GM10266 (cell line): ENCODE results near the gene DCDC2B.
"Not testable (repeated sequence)": the region's sequence is repeated elsewhere in the genome, so short reads cannot be mapped to it uniquely, and the experiment has no call there.

Experiments
- DNase-seq: peaks from one replicate; pipeline ENCODE4 v3.0.0; 2012; ENCODE audit errors: extremely low spot score
- TF ChIP-seq, protein P1 (sequence below): IDR thresholded peaks from 2 replicates; pipeline ENCODE4 v1.5.1; 2012; ENCODE audit warnings: mild to moderate bottlenecking, low read depth; ENCODE audit not compliant: control insufficient read depth, insufficient read depth; ENCODE audit errors: missing control alignments

Gene DCDC2B

DNA sequence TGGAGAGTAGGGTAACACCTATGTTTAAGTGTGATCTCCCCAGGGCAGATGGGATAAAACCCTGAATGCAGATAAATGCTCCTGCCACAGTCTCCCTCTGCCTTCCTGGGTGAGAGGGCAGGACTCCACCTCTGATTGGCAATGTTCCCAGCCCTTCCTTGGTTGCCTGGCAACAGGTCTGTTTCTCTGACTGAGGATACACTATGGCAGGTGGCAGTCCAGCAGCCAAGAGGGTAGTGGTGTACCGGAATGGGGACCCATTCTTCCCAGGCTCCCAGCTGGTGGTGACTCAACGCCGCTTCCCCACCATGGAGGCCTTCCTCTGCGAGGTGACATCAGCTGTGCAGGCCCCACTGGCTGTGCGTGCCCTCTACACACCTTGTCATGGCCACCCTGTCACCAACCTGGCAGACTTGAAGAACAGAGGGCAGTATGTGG, at the start of gene DCDC2B:
TSS of gene DCDC2B (plus strand) at position 199 of the 438 bp plus-strand sequence. CDS start at position 204, 5 bp downstream.
- TF ChIP-seq, protein P1, sequence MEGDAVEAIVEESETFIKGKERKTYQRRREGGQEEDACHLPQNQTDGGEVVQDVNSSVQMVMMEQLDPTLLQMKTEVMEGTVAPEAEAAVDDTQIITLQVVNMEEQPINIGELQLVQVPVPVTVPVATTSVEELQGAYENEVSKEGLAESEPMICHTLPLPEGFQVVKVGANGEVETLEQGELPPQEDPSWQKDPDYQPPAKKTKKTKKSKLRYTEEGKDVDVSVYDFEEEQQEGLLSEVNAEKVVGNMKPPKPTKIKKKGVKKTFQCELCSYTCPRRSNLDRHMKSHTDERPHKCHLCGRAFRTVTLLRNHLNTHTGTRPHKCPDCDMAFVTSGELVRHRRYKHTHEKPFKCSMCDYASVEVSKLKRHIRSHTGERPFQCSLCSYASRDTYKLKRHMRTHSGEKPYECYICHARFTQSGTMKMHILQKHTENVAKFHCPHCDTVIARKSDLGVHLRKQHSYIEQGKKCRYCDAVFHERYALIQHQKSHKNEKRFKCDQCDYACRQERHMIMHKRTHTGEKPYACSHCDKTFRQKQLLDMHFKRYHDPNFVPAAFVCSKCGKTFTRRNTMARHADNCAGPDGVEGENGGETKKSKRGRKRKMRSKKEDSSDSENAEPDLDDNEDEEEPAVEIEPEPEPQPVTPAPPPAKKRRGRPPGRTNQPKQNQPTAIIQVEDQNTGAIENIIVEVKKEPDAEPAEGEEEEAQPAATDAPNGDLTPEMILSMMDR, result no peak
- no peak for DNase-seq

DNA sequence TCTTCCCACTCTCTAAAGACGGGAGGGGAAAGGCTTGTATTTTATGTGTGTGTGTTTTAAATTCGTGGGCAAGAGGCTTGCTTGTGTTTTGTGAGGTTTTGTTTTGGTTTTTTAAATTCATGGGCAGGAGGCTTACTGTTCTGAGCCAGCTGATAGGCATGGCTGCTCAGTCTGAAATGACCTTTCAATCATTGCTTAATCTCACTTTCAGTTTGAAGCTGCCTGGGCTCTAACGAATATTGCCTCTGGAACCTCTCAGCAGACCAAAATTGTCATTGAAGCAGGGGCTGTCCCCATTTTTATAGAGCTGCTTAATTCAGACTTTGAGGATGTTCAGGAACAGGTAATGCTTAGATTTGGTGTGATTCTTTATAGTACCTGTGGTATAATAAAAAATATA, 49.7 kb upstream of the DCDC2B start:
- DNase-seq, result peak; percentile 36
- TF ChIP-seq, protein P1, result no peak

DNA sequence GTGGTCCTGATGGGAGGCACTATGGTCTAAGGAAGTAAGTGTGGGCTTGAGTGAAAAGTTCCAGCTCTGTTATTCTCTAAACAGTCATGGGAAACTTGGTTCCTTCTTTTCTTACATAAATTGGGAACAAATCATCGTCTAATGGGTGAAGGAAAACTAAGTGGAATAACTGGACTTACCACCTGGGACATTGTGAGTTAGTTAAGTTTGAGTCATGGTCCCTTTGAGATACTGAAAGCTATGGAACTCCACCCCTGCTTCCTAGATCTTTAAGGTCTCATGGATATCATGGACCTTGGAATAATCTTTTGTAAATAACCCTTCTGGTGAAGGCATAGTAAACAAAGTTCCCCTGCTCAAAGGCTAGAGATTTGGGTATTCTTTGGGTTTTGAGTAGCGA, 45.5 kb upstream of the DCDC2B start:
- TF ChIP-seq, protein P1, result no peak
- DNase-seq, result no peak

DNA sequence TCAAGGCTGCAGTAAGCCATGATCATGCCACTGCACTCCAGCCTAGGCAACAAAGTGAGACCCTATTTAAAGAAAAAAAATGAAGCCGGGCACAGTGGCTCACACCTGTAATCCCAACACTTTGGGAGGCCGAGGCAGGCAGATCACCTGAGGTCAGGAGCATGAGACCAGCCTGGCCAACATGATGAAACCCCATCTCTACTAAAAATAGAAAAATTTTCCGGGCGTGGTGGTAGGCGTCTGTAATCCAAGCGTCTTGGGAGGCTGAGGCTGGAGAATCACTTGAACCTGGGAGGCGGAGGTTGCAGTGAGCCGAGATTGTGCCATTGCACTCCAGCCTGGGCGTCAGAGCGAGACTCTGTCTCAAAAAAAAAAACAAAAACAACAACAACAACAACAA, 43.3 kb upstream of the DCDC2B start:
- not testable (repeated sequence) for DNase-seq

DNA sequence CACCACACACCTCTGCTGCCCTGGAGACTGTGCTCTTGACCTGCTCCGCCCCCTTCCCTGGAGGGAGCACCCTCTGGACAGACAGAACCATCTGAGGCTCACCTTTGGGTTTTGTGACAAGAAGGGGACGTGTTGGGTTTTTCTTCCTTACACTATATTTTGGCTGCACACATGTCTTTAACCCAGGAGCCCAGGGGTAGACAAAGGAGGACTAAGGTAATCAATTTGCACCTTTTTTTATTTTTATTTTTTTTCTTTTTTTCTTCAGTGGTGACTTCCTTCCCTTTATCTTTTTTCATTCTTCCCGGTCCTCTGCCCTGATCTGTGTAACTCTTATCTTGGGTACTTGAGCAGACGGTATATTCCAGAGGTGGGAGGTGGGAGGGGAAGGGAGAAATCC, 37.9 kb upstream of the DCDC2B start:
- DNase-seq, result no peak
- TF ChIP-seq, protein P1, result no peak

DNA sequence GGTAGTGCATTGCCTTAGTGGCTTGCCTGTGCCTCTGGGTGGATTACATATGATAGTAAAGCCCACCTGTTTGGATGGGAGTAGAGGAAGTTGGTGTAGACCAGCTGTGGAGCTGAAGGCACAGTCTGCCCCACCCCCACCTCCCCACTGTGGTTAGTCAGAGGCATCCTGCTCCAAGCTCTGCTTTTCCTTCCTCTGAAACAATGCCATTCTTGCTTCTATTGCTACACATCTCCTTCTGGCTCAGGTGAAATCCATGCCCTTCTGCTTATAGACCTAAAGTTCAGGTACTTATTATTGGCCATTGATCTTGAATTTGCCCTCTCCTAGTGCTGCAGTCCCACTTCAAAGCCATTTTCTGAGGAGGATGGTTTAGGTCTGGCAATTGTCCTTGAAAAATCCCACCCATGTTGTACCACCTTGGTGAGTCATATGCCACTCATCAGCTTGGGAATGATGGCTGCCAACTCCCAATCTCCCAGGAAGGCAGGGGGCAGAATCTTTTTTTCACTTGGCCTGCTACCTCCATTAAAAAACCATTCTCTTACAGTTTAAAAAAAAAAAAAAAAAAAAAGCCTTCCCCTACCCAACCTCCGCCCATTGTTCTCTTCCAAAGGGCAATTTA, 36.2 kb upstream of the DCDC2B start:
- TF ChIP-seq, protein P1, result no peak
- no peak for DNase-seq

DNA sequence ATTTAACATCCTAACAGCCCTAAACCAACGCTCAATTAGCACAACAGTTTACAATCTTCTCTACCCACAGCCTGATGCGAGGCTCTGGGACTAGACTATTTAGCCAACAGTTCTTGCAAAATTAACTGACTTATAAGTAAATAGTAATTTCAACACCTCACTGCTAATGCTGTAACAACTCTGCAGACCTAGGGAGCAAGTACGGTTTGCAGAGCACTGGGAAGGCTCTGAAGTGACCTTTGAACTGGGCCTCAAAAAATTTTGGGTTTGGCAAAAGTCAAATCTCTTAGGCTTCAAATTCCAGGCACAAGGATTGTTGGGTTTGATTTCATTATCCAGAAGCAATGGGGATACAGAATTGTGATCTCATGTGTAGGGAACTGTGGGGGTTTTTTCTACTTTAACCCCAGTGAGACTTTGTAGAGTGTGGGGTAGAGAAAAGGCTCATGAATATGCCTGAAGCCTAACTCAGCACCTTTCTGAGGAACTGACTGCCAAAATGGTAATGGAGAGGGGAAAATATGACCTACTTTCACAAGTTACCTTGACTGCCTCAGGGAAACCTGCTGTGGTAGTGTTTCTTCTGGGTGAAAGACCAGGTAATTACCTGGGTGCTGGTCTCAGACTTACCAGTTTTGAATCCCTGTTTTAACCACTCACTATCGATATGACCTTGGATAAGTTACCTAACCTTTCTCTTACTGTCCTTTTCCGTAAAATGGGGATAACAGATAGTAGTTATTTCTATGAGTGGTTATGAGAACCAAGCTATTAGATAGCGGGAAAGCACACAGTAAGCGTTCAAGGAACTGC, 30.3 kb upstream of the DCDC2B start:
- TF ChIP-seq, protein P1, result no peak
- DNase-seq, result no peak
